H9 (cell line): ENCODE measurements around the gene ACAP3. TPM values are rescaled to one million over a fixed set of nuclear protein-coding genes. Genes with fewer than 3 reads are reported as not detected.

Source experiments
- DNase-seq: peaks from one replicate; pipeline ENCODE4 v3.0.0-alpha.2; 2017
- H2AFZ ChIP-seq: one replicate; pipeline ENCODE4 v1.6.1; 2013; ENCODE audit warnings: mild to moderate bottlenecking, low read length, control low read depth, moderate library complexity
- H2AK5ac ChIP-seq: 2 replicates; pipeline ENCODE4 v1.6.1; 2013; ENCODE audit warnings: low read length, control low read depth, mixed read lengths; ENCODE audit not compliant: insufficient read length
- H2BK120ac ChIP-seq: one replicate; pipeline ENCODE4 v1.6.1; 2013; ENCODE audit warnings: low read depth, mild to moderate bottlenecking, low read length, control low read depth, inconsistent platforms; ENCODE audit not compliant: poor library complexity, severe bottlenecking
- H2BK12ac ChIP-seq: 2 replicates; pipeline ENCODE4 v1.6.1; 2013; ENCODE audit warnings: low read length, control low read depth, mixed read lengths, low read depth; ENCODE audit not compliant: insufficient read length
- H2BK15ac ChIP-seq: 2 replicates; pipeline ENCODE4 v1.6.1; 2013; ENCODE audit warnings: low read depth, low read length, control low read depth
- H2BK20ac ChIP-seq: one replicate; pipeline ENCODE4 v1.6.1; 2013; ENCODE audit warnings: low read depth, mild to moderate bottlenecking, low read length, control low read depth, inconsistent platforms; ENCODE audit not compliant: poor library complexity, severe bottlenecking
- H2BK5ac ChIP-seq: 2 replicates; pipeline ENCODE4 v1.6.1; 2013; ENCODE audit warnings: low read length, control low read depth, mixed read lengths; ENCODE audit not compliant: insufficient read length
- H3K14ac ChIP-seq: 2 replicates; pipeline ENCODE4 v1.6.1; 2013; ENCODE audit warnings: low read length, control low read depth; ENCODE audit not compliant: insufficient read depth
- H3K18ac ChIP-seq: 2 replicates; pipeline ENCODE4 v1.6.1; 2013; ENCODE audit warnings: low read depth, mild to moderate bottlenecking, mixed read lengths, low read length, control low read depth; ENCODE audit not compliant: insufficient read length
- H3K23ac ChIP-seq: 2 replicates; pipeline ENCODE4 v1.6.1; 2013; ENCODE audit warnings: low read length, control low read depth, mixed read lengths, low read depth; ENCODE audit not compliant: insufficient read length
- H3K23me2 ChIP-seq: 2 replicates; pipeline ENCODE4 v1.6.1; 2013; ENCODE audit warnings: low read depth, mild to moderate bottlenecking, mixed read lengths, low read length, control low read depth; ENCODE audit not compliant: insufficient read length, poor library complexity, severe bottlenecking
- H3K27ac ChIP-seq: 2 replicates; pipeline ENCODE4 v1.5.1; 2013; ENCODE audit warnings: low read length, control low read depth, mixed read lengths, low read depth; ENCODE audit not compliant: insufficient read length
- H3K27me3 ChIP-seq: 2 replicates; pipeline ENCODE4 v1.6.1; 2013; ENCODE audit warnings: low read length, control low read depth, inconsistent platforms; ENCODE audit not compliant: insufficient read depth
- H3K4ac ChIP-seq: 2 replicates; pipeline ENCODE4 v1.6.1; 2013; ENCODE audit warnings: low read depth, mild to moderate bottlenecking, control low read depth, inconsistent platforms, low read length, moderate library complexity
- H3K4me1 ChIP-seq: 2 replicates; pipeline ENCODE4 v1.6.1; 2013; ENCODE audit warnings: low read length, control low read depth, inconsistent platforms; ENCODE audit not compliant: insufficient read depth
- H3K4me2 ChIP-seq: 2 replicates; pipeline ENCODE4 v1.6.1; 2013; ENCODE audit warnings: low read length, control low read depth, mixed read lengths; ENCODE audit not compliant: insufficient read length, insufficient read depth
- H3K56ac ChIP-seq: 2 replicates; pipeline ENCODE4 v1.6.1; 2013; ENCODE audit warnings: low read depth, mild to moderate bottlenecking, mixed read lengths, low read length, control low read depth; ENCODE audit not compliant: insufficient read length
- H3K79me1 ChIP-seq: 2 replicates; pipeline ENCODE4 v1.6.1; 2013; ENCODE audit warnings: low read depth, mild to moderate bottlenecking, moderate library complexity, low read length, control low read depth, inconsistent platforms; ENCODE audit not compliant: insufficient read depth, poor library complexity, severe bottlenecking
- H3K79me2 ChIP-seq: 2 replicates; pipeline ENCODE4 v1.6.1; 2013; ENCODE audit warnings: low read length, control low read depth, inconsistent platforms; ENCODE audit not compliant: insufficient read depth
- H3K9ac ChIP-seq: 2 replicates; pipeline ENCODE4 v1.6.1; 2013; ENCODE audit warnings: low read length, control low read depth, mixed read lengths; ENCODE audit not compliant: insufficient read length; ENCODE audit errors: extremely low read depth
- H3K9me3 ChIP-seq: one replicate; pipeline ENCODE4 v1.6.1; 2013; ENCODE audit warnings: low read depth, low read length, inconsistent platforms; ENCODE audit not compliant: control insufficient read depth
- H3T11ph ChIP-seq: one replicate; pipeline ENCODE4 v1.6.1; 2013; ENCODE audit warnings: mild to moderate bottlenecking, low read length, control low read depth, inconsistent platforms
- H4K20me1 ChIP-seq: one replicate; pipeline ENCODE4 v1.6.1; 2013; ENCODE audit not compliant: control insufficient read depth, insufficient read length, insufficient read depth
- H4K5ac ChIP-seq: 2 replicates; pipeline ENCODE4 v1.6.1; 2013; ENCODE audit warnings: low read depth, mild to moderate bottlenecking, mixed read lengths, low read length, control low read depth; ENCODE audit not compliant: insufficient read length
- H4K8ac ChIP-seq: replicated peaks from 2 replicates; pipeline ENCODE4 v1.6.1; 2013; ENCODE audit warnings: low read length, control low read depth, mixed read lengths, low read depth; ENCODE audit not compliant: insufficient read length
- H4K91ac ChIP-seq: 2 replicates; pipeline ENCODE4 v1.6.1; 2013; ENCODE audit warnings: low read depth, mild to moderate bottlenecking, moderate library complexity, mixed read lengths, low read length, control low read depth; ENCODE audit not compliant: insufficient read length
- H3K27ac Mint-ChIP-seq, 3 experiments: 2 replicates in 2 of 3; 3 replicates in 1 of 3; pipeline ENCODE4 v1.8.0; 2020 to 2021; ENCODE audit warnings: mixed read lengths in 3 of 3, mild to moderate bottlenecking in 1 of 3, moderate library complexity in 1 of 3
- H3K27me3 Mint-ChIP-seq: 2 replicates; pipeline ENCODE4 v1.8.0; 2021; ENCODE audit warnings: low read depth, mild to moderate bottlenecking, moderate library complexity, mixed read lengths
- H3K36me3 Mint-ChIP-seq, 3 experiments: 2 replicates in 2 of 3; 3 replicates in 1 of 3; pipeline ENCODE4 v1.8.0; 2020 to 2021; ENCODE audit warnings: low read depth in 3 of 3, mixed read lengths in 3 of 3; ENCODE audit not compliant: insufficient read depth in 1 of 3
- H3K4me1 Mint-ChIP-seq, 2 experiments: 2 replicates each; pipeline ENCODE4 v1.8.0; 2020; ENCODE audit warnings: mixed read lengths in 2 of 2
- H3K4me3 Mint-ChIP-seq, 2 experiments: 2 replicates in 1 of 2; 3 replicates in 1 of 2; pipeline ENCODE4 v1.8.0; 2020 to 2021; ENCODE audit warnings: mild to moderate bottlenecking in 2 of 2, mixed read lengths in 2 of 2, moderate library complexity in 1 of 2
- H3K9me3 Mint-ChIP-seq, 2 experiments: 2 replicates in 1 of 2; 3 replicates in 1 of 2; pipeline ENCODE4 v1.8.0; 2020; ENCODE audit warnings: mild to moderate bottlenecking in 2 of 2, mixed read lengths in 2 of 2, moderate library complexity in 1 of 2
- CTCF ChIP-seq: fragments of 200-600 bp; sonication (generic); conservative IDR thresholded peaks from 3 replicates; pipeline ENCODE4 v1.8.0; 2021; ENCODE audit warnings: antibody characterized with exemption, mild to moderate bottlenecking
- WGBS: extraction: QIAGEN DNeasy Blood & Tissue Kit; methylation state at CpG from one replicate; pipeline ENCODE4 v1.1.7; 2013; ENCODE audit warnings: missing lambda C conversion rate, low lambda C conversion rate, mixed read lengths; ENCODE audit not compliant: insufficient read length; ENCODE audit errors: extremely low coverage; 5-methylcytosine and 5-hydroxymethylcytosine counted together
- total RNA-seq: library from RNA; stranded (reverse); gene quantifications from 2 replicates; pipeline ENCODE4 v1.2.1, GENCODE V29; 2021

The ACAP3 gene
- total RNA-seq, 1 experiment from 2014 or later, result 41.4 TPM

- H3K27me3 ChIP-seq, result no peaks in the 10 kb centered on the region
- H2BK120ac ChIP-seq, result no peak overlapping the region
- H3K9me3 ChIP-seq, result no peaks in the 10 kb centered on the region
- no peaks in the 10 kb centered on the region for H3K4me1 ChIP-seq
- H3K18ac ChIP-seq, result no peak overlapping the region
- peak; percentile 81 for DNase-seq
- no peak overlapping the region for H2BK15ac ChIP-seq
- TF ChIP-seq CTCF, result no peak
- no peak overlapping the region for H2BK12ac ChIP-seq
- H3K14ac ChIP-seq, result no peak overlapping the region
- H2BK5ac ChIP-seq, result no peak overlapping the region
- H2BK20ac ChIP-seq, result no peak overlapping the region
- Mint-ChIP-seq H3K27me3 (peaks cover 2% of the 10 kb centered on the region), H3K27ac (no peak overlapping the region), H3K4me1 (peaks cover 0 to 9% of the 10 kb centered on the region in 2 experiments; a peak in 2 of 4 replicates), H3K9me3 (peaks cover 2 to 7% of the 10 kb centered on the region in 2 experiments; a peak in 2 of 5 replicates), H3K4me3 (no peak overlapping the region), H3K36me3 (no peaks in the 10 kb centered on the region)
- H3K27ac ChIP-seq, result no peak overlapping the region
- H3K79me2 ChIP-seq, result no peaks in the 10 kb centered on the region
- H3T11ph ChIP-seq, result no peak overlapping the region
- H4K5ac ChIP-seq, result no peak overlapping the region
- no peak overlapping the region for H3K23ac ChIP-seq
- H3K4me2 ChIP-seq, result peak overlapping the region; percentile 27
- no peak overlapping the region for H4K91ac ChIP-seq
- no peak overlapping the region for H3K4ac ChIP-seq
- no peak overlapping the region for H3K9ac ChIP-seq
- H2AK5ac ChIP-seq, result no peak overlapping the region
- H4K20me1 ChIP-seq, result no peaks in the 10 kb centered on the region
- H3K23me2 ChIP-seq, result peaks cover 4% of the 10 kb centered on the region
- H3K79me1 ChIP-seq, result no peaks in the 10 kb centered on the region
- no CpG with 5 or more reads among the region's 94 CpGs for WGBS
- no peak overlapping the region for H4K8ac ChIP-seq
- no peak overlapping the region for H2AFZ ChIP-seq
- no peak overlapping the region for H3K56ac ChIP-seq
Observed at GRCh38 chr1:1293263-1294249, 14.2 kb downstream of the ACAP3 start.
